ENCODE data around the gene KISS1. TPM values are rescaled to one million over a fixed set of nuclear protein-coding genes. Genes with fewer than 3 reads are reported as not detected.

KISS1 gene
- total RNA-seq, 1 experiment from 2014 or later: not detected

DNA sequence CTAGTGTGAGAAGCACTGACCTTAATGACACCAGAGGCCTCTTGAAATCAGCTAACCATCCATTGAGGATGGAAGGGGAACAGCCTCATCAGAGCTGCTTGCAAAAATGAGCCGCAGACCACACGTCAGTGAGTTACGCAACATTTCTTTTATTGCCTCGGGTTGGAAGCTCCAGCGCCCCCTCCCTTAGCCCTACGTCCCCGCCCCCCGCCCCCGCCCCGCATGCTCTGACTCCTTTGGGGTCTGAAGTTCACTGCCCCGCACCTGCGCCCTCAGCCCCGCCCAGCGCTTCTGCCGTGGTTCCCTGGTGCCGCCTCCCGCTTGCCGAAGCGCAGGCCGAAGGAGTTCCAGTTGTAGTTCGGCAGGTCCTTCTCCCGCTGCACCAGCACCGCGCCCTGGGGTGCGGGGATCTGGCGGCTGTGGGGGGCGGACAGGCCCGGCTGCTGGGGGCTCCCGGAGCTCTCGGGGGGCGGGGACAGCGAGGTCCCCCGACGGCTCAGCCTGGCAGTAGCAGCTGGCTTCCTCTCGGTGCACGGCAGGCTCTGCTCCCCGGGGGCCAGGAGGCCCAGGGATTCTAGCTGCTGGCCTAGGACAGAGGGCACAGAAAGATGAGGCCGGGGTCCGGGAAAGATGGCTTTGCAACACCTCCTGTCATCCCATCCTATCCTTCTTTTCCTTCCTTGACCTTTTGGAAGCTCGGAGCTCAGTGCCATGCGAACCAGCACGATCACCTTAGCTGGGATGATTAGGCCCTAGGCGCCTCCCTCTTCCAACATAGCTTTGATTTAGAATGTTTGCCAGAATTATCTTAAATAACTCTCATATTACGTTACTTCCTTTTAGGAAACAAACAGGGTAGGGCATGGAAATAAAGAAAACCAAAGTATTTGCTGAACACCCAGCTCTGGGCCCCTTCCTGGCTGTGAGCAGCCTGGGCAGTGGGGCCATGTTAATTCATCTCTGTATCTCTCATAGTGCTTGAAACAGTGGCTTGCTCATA lies 5.8 kb downstream of the KISS1 start:
- Histone ChIP-seq H3K27me3 (ENCODE audit: control insufficient read depth, insufficient read depth, low read length) (peaks cover 17% of the 10 kb centered on the region), H3K9me3 (ENCODE audit: control insufficient read depth, insufficient read depth, low read depth, low read length) (no peaks in the 10 kb centered on the region), H3K4me3 (ENCODE audit: low read depth in 2 of 2, low read length in 2 of 2) (no peak overlapping the region), H3K4me1 (ENCODE audit: control insufficient read depth, insufficient read depth, low read length) (no peaks in the 10 kb centered on the region), H3K27ac (ENCODE audit: low read length) (no peak overlapping the region), H3K36me3 (ENCODE audit: control insufficient read depth, insufficient read depth, low read length) (no peaks in the 10 kb centered on the region)
- DNase-seq (ENCODE audit: low read depth, low spot score): no peak
- CTCF ChIA-PET: interaction anchor here (0.7 to 1.3 kb wide), 2 partner anchors 8 to 16 kb away, joined by 3 to 4 read pairs; no protein-coding TSS in a partner anchor
- TF ChIP-seq, protein P1, sequence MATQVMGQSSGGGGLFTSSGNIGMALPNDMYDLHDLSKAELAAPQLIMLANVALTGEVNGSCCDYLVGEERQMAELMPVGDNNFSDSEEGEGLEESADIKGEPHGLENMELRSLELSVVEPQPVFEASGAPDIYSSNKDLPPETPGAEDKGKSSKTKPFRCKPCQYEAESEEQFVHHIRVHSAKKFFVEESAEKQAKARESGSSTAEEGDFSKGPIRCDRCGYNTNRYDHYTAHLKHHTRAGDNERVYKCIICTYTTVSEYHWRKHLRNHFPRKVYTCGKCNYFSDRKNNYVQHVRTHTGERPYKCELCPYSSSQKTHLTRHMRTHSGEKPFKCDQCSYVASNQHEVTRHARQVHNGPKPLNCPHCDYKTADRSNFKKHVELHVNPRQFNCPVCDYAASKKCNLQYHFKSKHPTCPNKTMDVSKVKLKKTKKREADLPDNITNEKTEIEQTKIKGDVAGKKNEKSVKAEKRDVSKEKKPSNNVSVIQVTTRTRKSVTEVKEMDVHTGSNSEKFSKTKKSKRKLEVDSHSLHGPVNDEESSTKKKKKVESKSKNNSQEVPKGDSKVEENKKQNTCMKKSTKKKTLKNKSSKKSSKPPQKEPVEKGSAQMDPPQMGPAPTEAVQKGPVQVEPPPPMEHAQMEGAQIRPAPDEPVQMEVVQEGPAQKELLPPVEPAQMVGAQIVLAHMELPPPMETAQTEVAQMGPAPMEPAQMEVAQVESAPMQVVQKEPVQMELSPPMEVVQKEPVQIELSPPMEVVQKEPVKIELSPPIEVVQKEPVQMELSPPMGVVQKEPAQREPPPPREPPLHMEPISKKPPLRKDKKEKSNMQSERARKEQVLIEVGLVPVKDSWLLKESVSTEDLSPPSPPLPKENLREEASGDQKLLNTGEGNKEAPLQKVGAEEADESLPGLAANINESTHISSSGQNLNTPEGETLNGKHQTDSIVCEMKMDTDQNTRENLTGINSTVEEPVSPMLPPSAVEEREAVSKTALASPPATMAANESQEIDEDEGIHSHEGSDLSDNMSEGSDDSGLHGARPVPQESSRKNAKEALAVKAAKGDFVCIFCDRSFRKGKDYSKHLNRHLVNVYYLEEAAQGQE (IDR thresholded peaks at IDR 0.05; ENCODE audit: insufficient read depth in 1 of 2, low read depth in 2 of 2, low read length in 1 of 2): no peak
- no peak for TF ChIP-seq SIN3A (IDR thresholded peaks at IDR 0.05; ENCODE audit: borderline replicate concordance, insufficient read depth, low read depth, low read length)
- TF ChIP-seq CTCF (IDR thresholded peaks at IDR 0.05): no peak
- TF ChIP-seq POLR2AphosphoS5 (IDR thresholded peaks at IDR 0.05; ENCODE audit: low read depth, low read length): no peak
- no peak for TF ChIP-seq TCF7L2 (IDR thresholded peaks at IDR 0.05; ENCODE audit: low read depth, low read length)
- in situ Hi-C loops (cut with HindIII; ENCODE audit: low pct_unique_long_range_greater_than_20kb, low sequenced_read_pairs): no loop called here
- no peak for ATAC-seq
- POLR2A ChIA-PET: no interaction called here
- intact Hi-C loops (cut with micrococcal nuclease; ENCODE audit: unreplicated experiment): no loop called here
- no TSS peak for BruUV-seq (replicated peaks)

DNA sequence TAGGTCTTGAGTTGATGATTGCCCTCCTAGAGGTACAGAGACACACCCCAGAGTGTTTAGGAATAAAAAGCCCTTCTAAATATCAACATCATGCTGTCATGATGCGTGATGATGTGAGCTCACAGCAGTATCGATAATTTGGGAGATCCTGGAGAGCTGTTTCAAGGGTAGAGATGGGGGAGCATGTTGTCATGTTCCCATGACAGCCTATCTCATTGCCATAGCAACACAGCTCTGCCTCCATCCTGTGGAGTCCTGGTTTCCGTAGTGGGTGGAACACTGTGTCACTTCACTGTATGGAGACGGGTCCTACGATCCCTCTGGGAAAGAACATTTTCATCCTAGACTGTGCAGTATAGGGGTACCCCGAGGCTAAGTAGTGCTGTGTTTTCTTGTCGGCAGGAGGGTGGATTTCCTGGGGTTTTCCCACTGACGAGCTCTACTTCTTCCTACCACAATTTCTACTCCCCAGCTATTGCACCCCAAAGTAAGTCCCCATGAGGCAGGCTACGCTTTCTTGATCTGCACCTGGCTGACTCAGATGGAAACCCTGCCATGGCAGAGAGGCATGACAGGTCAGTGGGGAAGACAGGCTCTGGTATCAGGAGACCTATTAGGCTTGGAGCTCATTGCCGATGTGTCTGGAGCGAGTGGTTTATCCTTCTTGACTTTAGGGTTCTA lies 7.2 kb downstream of the KISS1 start:
- CTCF ChIA-PET: no interaction called here

More for the DNA sequence above, 7.2 kb downstream of the KISS1 start:
- TF ChIP-seq, protein P1 (IDR thresholded peaks at IDR 0.05; ENCODE audit: insufficient read depth in 1 of 2, low read depth in 2 of 2, low read length in 1 of 2): no peak
- TF ChIP-seq POLR2AphosphoS5 (IDR thresholded peaks at IDR 0.05; ENCODE audit: low read depth, low read length) (no peak), TCF7L2 (IDR thresholded peaks at IDR 0.05; ENCODE audit: low read depth, low read length) (no peak), CTCF (IDR thresholded peaks at IDR 0.05) (no peak), SIN3A (IDR thresholded peaks at IDR 0.05; ENCODE audit: borderline replicate concordance, insufficient read depth, low read depth, low read length) (no peak)
- H3K4me1 ChIP-seq (ENCODE audit: control insufficient read depth, insufficient read depth, low read length): no peaks in the 10 kb centered on the region
- peaks cover 17% of the 10 kb centered on the region for H3K27me3 ChIP-seq (ENCODE audit: control insufficient read depth, insufficient read depth, low read length)
- no peaks in the 10 kb centered on the region for H3K36me3 ChIP-seq (ENCODE audit: control insufficient read depth, insufficient read depth, low read length)
- DNase-seq (ENCODE audit: low read depth, low spot score) (no peak), ATAC-seq (no peak)
- POLR2A ChIA-PET: no interaction called here
- BruUV-seq (replicated peaks): no TSS peak
- H3K9me3 ChIP-seq (ENCODE audit: control insufficient read depth, insufficient read depth, low read depth, low read length): no peaks in the 10 kb centered on the region
- intact Hi-C loops (cut with micrococcal nuclease; ENCODE audit: unreplicated experiment): no loop called here
- no peak overlapping the region for H3K27ac ChIP-seq (ENCODE audit: low read length)
- in situ Hi-C loops (cut with HindIII; ENCODE audit: low pct_unique_long_range_greater_than_20kb, low sequenced_read_pairs): no loop called here
- no peak overlapping the region for H3K4me3 ChIP-seq (ENCODE audit: low read depth in 2 of 2, low read length in 2 of 2)

Measured in Panc1 (cell line).